ENCODE measurements around the gene BRINP3.
A peak's percentile ranks its signal among the peaks of the same experiment; 100 is the strongest.

Gene BRINP3

GRCh38 chr1:190444464-190444863 is 33.2 kb downstream of the BRINP3 start:
- no peak for DNase-seq

DNA sequence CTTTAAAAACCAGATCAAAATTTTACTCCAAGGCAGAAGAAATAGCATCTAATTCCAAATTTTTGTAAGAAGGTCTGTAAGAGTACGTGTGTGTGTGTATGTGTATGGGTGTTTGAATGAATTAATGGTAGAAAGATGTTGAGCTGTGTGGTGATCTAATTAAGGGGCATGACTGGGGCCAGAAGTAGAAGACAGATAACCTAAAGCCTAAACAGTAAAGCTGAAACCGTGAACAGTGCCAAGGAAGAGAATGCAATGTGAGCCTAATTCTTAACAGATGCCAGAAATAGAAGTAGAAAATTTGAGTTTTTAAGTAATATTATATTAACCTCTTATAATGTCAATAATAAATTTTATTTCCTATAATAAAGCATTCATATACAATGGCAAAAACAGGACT is 38.2 kb downstream of the BRINP3 start:
- DNase-seq, result no peak

GRCh38 chr1:190436615-190437014 is 41.0 kb downstream of the BRINP3 start:
- DNase-seq, result peak; percentile 34

- DNase-seq, result no peak
Measured at GRCh38 chr1:190429932-190430331, 47.7 kb downstream of the BRINP3 start.

- no peak for DNase-seq
Measured at GRCh38 chr1:190429141-190429540, 48.5 kb downstream of the BRINP3 start.

DNA sequence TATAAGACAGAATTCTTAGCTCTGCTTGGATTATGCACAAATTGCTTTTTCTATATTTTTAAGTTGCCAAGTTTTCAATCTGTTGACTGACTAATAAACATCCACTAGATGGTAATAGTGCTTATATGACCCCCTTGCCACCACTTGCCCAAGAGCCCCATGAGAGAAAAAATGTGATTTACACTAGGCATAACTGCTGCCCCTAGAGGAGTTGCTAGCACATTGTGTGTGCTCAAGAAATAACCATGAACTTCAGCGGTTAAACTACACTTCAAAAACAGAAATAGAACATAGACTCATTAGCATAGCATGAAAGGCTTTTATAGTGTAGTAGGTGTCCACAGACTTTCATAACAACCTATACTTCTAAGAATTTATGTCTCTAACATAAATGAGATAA is 61.4 kb downstream of the BRINP3 start:
- DNase-seq, result no peak

- DNase-seq, result no peak
Measured at GRCh38 chr1:190413142-190413541, 64.5 kb downstream of the BRINP3 start.

DNA sequence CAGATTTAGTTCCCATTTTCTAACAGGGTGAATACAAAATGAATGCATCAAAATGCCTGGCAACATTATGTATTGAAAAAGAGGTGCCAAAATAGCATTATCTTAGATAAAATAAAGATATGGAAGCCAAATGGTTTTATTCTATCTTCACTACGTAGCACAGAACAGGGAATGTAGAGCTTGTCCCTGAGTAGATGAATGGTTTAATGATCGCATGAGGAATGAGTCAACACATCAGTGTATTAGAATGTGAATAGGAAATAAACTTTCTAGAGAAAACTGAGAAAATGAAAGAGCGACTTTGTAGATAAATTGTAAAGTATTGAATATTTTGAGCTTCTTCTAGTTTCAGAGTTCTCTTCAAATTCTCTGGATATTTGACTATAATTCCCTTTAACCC is 74.3 kb downstream of the BRINP3 start:
- no peak for DNase-seq

GRCh38 chr1:190399233-190399632 is 78.4 kb downstream of the BRINP3 start:
- no peak for DNase-seq

GRCh38 chr1:190391582-190391981 is 86.1 kb downstream of the BRINP3 start:
- DNase-seq, result no peak

DNA sequence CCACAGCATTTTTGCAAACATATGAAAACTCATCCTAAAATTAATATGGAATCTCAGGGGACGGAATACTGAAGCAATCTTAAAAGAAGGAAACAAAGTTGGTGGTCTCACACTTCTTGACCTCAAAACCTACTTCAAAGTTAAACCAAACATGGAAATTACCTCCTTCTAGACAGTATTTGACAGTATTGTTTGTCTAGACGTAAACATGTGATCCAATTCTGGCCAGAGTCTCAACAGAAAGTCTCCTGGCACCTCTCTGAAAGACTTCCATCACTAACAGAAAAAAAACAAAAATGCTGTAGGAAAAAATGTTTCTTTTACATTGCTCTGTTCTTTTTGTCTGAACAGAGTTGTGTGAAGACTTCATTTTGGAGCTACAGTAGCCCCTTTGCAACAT is 99.7 kb downstream of the BRINP3 start:
- DNase-seq, result no peak

DNA sequence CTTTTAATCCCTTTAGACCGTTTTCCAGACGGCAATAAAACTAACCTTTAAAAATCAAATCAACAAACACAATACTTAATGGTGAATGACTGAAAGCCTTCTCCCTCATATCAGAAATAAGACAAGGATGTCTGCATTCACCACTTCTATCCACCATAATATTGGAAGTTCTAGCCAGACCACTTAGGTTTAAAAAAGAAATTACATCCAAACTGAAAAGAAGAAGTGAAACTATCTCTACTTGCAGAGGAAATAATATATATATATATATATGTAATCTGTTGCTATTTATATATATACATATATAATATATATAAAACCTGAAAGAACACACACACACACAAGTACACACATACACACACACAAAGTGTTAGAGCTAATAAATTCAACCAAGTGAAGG is 100.4 kb downstream of the BRINP3 start:
- DNase-seq, result no peak

GRCh38 chr1:190376044-190376443 is 101.6 kb downstream of the BRINP3 start:
- DNase-seq, result no peak

- no peak for DNase-seq
Measured at GRCh38 chr1:190373705-190374336, 103.8 kb downstream of the BRINP3 start.

DNA sequence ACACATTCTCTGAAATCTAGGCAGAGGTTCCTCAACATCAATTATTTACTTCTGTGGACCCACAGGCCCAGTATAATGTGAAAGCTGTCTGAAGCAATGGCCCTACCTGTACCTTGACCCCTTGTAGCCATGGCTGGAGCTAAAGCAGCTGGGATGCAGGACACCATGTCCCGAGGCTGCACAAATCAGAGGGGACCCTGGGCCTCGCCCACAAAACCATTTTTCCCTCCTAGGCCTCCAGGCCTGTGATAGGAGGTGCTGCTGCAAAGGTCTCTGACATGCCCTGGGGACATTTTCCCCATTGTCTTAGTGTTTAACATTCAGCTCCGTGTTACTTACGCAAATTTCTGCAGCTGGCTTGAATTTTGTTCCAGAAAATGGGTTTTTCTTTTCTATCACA is 110.5 kb downstream of the BRINP3 start:
- DNase-seq, result no peak

DNA sequence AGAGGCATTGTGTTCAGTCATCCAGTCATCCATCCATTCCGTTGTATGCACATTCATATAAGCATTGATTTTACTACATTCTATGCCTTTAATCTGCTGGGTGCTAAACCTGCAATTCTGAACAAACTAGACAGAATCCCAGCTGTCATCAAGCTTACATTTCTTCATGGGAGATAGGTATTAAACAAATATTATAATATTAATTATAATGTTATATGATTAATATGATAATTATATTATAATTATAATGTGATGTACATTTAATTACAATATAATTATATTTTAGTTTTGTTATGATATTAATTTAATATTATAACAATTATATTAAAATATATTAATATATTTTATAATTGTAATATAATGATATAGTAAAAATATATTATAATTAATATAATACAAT is 112.4 kb downstream of the BRINP3 start:
- no peak for DNase-seq

GRCh38 chr1:190353538-190354101 is 124.0 kb downstream of the BRINP3 start:
- no peak for DNase-seq

GRCh38 chr1:190344454-190344853 is 133.2 kb downstream of the BRINP3 start:
- DNase-seq, result no peak

GRCh38 chr1:190338829-190339228 is 138.8 kb downstream of the BRINP3 start:
- no peak for DNase-seq

GRCh38 chr1:190328871-190329270 is 148.8 kb downstream of the BRINP3 start:
- no peak for DNase-seq

GRCh38 chr1:190328361-190328760 is 149.3 kb downstream of the BRINP3 start:
- DNase-seq, result no peak

DNA sequence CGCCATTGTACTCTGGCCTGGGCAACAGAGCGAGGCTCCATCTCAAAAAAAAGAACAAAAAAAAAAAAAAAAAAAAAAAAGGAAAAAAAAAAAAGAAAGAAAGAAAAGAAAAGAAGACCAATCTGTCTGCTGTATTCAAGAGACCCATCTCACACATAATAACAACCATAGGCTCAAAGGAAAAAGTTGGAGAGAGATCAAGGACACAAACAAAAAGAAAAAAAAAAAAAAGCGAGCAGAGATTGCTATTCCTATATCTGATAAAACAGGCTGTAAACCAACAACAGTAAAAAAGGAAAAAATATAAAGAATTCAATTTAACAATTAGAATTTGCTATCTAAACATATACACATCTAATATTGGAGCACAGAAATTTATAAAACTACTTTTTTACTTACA is 150.4 kb downstream of the BRINP3 start:
- DNase-seq, result no peak

DNA sequence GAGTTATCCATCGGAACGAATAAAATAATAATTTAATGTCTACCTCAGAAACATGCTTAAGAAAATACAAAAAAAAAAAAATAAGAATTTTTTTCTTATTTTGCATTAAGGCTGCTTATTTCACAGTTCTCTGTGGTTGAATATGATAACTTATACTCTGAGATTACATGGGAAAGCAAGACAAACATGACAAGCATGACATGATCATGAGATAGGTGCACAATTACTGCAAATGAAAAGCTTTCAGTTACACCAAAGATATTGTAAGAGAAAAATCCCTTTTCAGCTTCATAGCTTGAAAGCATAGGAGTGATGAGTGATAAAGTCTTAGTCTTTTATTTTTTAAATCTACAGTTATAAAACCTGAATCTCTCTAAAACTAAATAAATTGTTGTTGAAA is 154.1 kb downstream of the BRINP3 start:
- no peak for DNase-seq

DNA sequence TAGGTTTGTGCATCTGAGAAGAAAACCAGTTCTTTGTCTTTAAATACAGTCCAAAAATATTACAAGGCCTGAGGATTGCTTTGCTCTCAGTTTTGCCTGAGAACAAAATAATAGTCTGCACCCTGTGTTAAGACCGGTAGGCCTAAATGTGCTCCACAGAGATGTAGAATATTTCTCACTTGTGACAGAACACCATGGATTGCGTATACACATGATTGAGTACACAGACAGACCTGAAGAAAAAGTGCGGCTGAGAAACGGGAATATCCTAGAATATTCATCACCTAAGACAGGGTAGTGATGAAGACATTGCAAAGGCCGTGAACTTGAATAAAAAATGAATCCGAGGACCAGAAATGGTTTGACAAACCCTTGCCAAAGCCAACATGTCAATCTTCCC is 155.4 kb downstream of the BRINP3 start:
- no peak for DNase-seq

DNA sequence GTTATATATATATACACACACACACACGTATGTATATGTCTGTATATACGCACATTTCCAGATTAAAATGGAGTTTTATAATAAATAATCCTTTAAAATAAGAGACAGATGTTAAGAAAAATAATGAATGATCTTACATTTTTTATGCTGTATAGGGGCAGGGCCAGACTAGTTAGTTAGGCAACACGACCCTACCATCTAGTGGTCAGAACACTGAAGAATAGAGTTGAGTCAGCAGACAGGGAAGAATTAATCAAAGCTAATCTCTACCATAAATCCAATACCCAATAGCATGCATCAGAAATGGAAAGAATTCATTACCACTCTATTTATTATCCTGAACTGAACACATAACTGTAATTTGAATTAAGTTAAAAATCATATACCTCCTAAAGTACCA is 156.7 kb downstream of the BRINP3 start:
- DNase-seq, result peak; percentile 24
